ENCODE measurements around the gene TBX10.
"Not testable (repeated sequence)": the region's sequence is repeated elsewhere in the genome, so short reads cannot be mapped to it uniquely, and the experiment has no call there.

Gene TBX10

DNA sequence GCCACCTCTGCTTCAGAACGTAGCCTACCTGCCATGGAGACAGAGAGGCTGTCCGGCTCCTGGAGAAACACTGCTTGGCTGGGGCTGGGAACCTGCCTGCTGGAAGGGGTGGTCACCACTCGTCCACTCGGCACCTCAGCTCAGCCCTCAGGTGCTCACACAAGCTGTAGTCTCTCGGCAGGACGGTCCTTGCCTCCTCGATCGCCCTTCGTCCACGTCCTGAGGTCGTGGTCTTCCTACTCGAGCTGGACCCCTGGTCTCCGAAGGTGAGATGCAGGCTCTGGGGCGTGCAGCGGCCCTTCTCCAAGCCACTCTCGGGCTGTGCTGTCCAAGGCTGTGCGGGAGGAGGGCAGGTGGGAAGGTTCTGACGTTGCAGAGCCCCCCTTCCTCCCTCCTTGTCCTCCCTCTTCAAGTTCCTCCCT lies at the start of gene TBX10:
Gene TBX10 (minus strand): TSS at position 326 of the 422 bp plus-strand sequence. CDS start 291 bp downstream, at position 35.
- no peak for DNase-seq (ENCODE audit: low spot score)

DNA sequence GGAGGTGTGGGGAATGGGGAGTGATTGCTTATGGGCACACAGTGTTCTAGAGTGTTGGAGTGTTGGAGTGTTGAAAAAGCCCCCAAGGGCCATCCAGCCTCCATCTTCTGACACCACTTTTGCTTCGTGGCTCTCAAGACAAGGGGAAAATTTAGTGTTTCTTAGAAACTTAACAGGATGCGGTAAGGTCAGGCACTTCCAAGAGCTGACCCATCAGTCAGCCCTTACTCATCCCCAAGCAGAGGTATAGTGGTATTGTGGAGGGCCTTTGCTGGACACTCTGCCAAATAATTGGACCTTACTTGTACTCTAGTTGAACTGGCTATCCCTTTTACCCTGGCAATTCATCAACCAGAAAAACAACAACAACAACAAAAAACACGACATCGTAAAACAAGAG lies 49.6 kb upstream of the TBX10 start:
- no peak for DNase-seq (ENCODE audit: low spot score)

GRCh38 chr11:67687986-67688385 lies 48.4 kb upstream of the TBX10 start:
- DNase-seq (ENCODE audit: low spot score) = no peak

- DNase-seq (ENCODE audit: low spot score) = not testable (repeated sequence)
Observed at GRCh38 chr11:67685641-67686332, 46.2 kb upstream of the TBX10 start.

DNA sequence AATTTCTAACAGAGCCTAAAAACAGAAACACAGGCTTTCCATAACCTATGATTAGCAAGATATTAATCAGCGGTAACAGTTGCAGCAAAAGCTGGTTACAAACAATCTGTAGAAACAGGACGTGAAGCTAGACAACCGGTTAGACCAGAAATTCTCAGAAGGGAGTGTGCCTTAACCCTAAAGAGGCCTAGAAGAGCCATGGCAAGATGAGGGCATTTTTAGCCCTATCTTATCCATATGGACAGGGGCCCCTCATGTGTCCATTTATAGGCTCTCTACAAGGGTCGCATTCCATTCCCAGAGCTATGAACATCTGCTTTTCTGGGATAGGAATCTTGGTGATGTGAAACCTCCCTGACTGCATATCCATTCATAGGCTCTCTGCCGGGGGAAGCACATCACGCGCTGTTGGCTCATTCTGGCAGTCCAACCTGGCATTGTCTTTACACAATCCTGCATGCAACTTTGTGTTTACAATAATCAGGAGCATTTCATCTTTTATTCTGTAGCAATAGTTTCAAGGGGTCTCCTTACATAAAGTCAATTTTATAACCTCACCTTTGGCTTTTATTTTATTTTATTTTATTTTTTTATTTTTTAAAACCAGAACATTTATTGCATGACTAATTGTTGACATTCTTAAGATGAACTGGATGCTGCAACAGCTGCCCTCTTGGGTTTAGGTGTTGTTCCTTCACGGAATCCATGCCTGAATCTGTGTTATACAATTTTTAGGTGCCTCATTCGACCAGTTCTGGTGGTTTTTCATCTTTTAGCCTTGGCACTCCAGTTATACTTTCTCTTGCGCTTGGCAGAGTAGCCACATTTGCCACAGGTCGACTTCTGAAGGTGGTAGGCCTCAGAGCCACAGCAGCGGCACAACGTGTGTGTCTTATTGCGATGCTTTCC lies 42.8 kb upstream of the TBX10 start:
- DNase-seq (ENCODE audit: low spot score) = not testable (repeated sequence)

DNA sequence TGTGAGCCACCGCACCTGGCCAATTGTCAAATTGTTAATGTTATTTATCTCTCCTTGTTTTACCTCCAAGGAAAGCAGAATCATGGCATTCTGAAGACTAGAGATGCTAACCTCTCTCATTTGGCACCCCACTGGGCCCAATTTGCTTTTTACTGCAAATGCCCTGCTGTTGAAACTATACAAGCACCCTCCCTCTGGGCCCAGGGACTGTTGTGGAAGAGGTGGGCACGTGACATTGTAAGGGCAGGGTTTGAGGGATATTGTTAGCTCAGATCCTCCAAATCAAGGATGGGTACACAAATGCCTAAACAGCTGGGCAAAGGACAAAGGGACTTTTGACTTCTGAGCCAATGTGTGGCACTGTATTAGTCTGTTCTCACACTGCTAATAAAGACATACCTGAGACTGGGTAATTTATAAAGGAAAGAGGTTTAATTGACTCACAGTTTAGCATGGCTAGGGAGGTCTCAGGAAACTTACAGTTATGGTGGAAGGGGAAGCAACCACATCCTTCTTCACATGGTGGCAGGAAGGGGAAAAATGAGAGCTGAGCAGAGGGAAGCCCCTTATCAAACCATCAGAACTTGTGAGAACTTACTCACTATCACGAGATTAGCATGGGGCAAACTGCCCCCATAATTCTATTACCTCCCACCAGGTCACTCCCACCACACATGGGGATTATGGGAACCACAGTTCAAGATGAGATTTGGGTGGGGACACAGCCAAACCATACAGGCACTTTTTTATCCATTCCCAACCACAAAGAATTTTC lies 41.3 kb upstream of the TBX10 start:
- DNase-seq (ENCODE audit: low spot score) = no peak

DNA sequence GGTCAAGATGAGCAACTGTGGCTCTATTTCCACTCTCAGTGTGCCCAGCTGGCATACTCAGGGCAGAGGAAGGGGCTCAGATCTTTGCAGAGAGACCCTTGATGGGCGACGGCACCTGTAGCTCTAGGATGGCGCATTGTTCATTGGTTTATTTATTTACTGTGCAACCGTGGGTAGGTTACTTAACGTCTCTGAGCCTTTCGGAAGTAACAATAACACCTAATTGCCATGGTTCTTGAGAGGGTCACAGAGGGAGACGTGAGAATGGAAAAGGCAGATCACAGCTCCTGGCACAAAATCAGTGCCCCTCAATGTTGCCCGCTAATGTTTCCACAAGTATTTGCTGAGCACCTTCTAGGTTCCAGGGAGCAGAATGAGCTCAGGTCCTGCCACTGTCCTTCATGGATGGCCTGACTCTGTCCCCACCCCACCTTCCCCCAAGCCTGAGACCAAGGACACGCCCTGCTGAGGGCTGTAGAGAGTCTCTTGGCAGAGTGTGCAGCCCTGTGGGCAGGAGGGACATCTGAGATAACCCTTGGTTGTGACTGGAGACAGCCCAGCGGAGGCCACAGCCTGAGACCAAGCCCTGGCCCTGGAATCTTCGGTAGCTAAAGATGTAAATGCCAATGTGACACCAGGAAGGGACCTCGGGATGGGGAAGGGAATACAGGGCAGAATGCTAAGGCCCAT lies 35.6 kb upstream of the TBX10 start:
- DNase-seq (ENCODE audit: low spot score) = no peak

- no peak for DNase-seq (ENCODE audit: low spot score)
Observed at GRCh38 chr11:67674442-67674871, 34.9 kb upstream of the TBX10 start, which contains the start of gene ALDH3B2. Gene ALDH3B2 (minus strand): TSS chr11:67674623. CDS start chr11:67666935, 7,688 bp downstream.

DNA sequence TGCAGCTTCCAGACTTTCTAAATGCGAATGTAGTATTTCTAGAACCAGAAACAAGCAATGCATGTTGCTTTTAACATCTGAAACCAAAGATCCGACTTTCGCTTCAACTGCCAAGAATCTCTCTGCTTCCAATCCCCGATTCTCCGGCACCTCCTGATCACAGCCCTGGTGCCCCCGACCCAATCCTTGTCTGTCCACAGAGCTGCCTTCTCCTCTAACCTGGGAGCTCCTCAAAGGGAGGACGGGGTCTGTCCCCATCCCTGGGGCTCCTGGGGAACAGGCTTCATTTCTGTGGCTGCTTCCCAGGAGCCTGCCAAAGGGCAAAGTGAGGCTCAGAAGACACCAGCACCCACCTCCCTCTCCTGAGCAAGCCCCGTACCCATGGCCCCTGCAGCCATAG lies 34.3 kb upstream of the TBX10 start:
- DNase-seq (ENCODE audit: low spot score) = no peak

GRCh38 chr11:67673358-67673757 lies 33.8 kb upstream of the TBX10 start:
- DNase-seq (ENCODE audit: low spot score) = no peak

- no peak for DNase-seq (ENCODE audit: low spot score)
Observed at GRCh38 chr11:67671211-67671520, 31.6 kb upstream of the TBX10 start.

GRCh38 chr11:67670316-67671210 lies 31.0 kb upstream of the TBX10 start:
- no peak for DNase-seq (ENCODE audit: low spot score)

DNA sequence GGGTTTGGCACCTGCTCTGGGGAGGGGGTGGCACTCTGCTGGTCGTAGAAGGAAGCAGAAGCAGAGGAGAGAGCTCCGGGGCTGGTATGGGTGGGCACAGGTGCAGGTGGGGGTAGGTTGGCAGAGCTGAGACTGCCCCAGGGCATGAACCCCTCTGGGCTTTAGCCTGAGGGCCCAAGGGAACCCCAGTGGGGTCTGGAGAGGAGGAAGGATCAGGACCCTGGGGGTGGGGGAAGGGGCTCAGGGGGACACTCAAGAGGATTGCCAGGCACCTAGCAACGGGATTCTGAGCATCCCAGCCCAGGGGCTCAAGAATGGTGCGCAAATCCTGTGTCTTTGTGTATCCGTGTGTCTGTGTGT lies 28.6 kb upstream of the TBX10 start:
- DNase-seq (ENCODE audit: low spot score) = no peak

DNA sequence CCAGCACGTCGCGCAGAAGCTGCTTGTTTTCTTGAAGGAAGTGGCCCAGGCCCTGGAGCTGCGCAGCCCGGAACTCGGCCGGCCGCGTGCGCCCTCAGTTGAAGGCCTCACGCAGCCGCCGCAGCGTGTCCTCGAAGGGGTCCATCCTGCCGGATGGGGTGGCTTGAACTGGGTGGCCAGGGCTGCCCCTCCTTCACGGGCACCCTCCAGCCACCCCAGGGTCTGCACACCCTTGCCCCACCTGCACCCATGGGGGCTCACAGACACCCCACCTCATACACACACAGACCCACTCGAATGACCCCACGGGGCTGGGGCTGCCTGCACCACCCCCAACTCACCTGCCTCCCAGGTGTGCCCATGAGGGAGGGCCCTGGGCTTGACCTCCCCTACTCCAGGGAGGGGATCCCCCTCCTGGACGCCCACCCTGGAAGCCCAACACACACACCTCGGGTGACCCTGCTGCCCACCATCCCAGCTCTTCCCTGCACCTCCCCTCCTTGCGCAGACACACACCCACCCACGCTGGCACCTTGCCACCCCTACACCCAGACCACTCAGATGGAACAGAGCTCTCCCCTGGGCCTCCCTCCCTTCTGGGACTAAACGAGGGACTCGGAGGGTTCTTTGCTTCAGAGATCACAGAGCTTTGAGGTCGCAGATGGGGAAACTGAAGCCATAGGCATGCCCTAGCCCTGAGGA lies 28.1 kb upstream of the TBX10 start:
- no peak for DNase-seq (ENCODE audit: low spot score)

DNA sequence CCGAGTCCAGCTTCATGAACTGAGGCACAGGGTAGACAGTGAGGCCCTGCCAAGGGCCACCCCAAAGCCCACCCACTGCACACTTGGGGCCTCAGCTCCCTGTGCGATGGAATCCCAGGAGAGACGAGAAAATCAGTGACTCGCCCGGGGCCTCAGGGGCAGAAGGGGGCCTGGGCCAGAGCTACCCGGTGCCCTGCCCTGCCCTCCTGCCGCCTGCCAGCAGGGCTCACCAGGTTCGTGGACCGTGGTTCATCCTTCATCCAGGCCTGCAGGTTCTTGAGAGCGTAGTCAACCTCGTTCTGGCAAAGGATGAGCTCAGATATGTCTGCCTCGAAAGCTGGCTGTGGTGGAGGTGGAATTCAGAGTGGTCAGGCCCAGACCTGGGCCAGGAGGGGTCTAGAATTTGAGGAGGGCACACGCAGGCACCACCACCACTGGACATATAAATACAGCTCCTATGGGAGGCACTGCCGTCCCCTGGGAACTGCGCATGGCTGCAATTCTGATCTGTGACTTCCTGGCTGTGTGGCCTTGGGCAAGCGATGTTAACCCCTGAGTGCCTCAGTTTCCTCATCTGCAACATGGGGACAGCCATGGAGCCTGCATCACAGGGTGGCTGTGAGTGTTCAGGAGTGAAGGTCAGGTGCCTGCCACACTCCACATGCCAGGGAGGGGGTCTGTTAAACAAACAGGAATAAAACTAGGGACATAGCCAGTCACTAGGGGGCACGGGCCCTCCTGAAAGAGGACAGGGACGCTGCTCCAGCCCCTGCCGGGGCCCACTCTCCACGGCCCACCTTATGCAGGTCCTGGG lies 27.3 kb upstream of the TBX10 start:
- no peak for DNase-seq (ENCODE audit: low spot score)

GRCh38 chr11:67666303-67666645 lies 26.7 kb upstream of the TBX10 start:
- no peak for DNase-seq (ENCODE audit: low spot score)

GRCh38 chr11:67665541-67666302 lies 26.2 kb upstream of the TBX10 start:
- DNase-seq (ENCODE audit: low spot score) = no peak

- no peak for DNase-seq (ENCODE audit: low spot score)
Observed at GRCh38 chr11:67664696-67665540, 25.4 kb upstream of the TBX10 start.

All from CD4-positive, alpha-beta T cell treated with Interleukin-15 for 4 hours (primary cell).